ENCODE measurements around the gene CD3G.

GRCh38 chr11:118306556-118306955 lies 37.6 kb upstream of the CD3G start:
- TF ChIP-seq POLR2AphosphoS5 (IDR thresholded peaks at IDR 0.05; ENCODE audit: low read depth, low read length) = no peak
- no peak for TF ChIP-seq SIN3A (IDR thresholded peaks at IDR 0.05; ENCODE audit: borderline replicate concordance, insufficient read depth, low read length)
- no peak for TF ChIP-seq TAF1 (IDR thresholded peaks at IDR 0.05; ENCODE audit: borderline replicate concordance, insufficient read depth, low read length)
- TF ChIP-seq FOXP2 (optimal IDR thresholded peaks at IDR 0.05; ENCODE audit: borderline replicate concordance, extremely low read depth, extremely low read length, insufficient read depth) = no peak
